ENCODE results near the gene ATP10B.
"Not testable (repeated sequence)": the region's sequence is repeated elsewhere in the genome, so short reads cannot be mapped to it uniquely, and the experiment has no call there.

Gene ATP10B

GRCh38 chr5:160812996-160813395 is 39.0 kb downstream of the ATP10B start:
- not testable (repeated sequence) for DNase-seq

- DNase-seq, result no peak
Observed at GRCh38 chr5:160805376-160805775, 46.6 kb downstream of the ATP10B start.

GRCh38 chr5:160802592-160802991 is 49.4 kb downstream of the ATP10B start:
- DNase-seq, result no peak

GRCh38 chr5:160800375-160801275 is 51.4 kb downstream of the ATP10B start:
- DNase-seq, result no peak

GRCh38 chr5:160799184-160799583 is 52.8 kb downstream of the ATP10B start:
- DNase-seq, result no peak

GRCh38 chr5:160797020-160797419 is 55.0 kb downstream of the ATP10B start:
- no peak for DNase-seq

GRCh38 chr5:160793530-160793899 is 58.5 kb downstream of the ATP10B start:
- DNase-seq, result no peak

GRCh38 chr5:160792732-160793529 is 59.1 kb downstream of the ATP10B start:
- DNase-seq, result no peak

- no peak for DNase-seq
Observed at GRCh38 chr5:160792281-160792680, 59.7 kb downstream of the ATP10B start.

- DNase-seq, result no peak
Observed at GRCh38 chr5:160789219-160789859, 62.7 kb downstream of the ATP10B start.

GRCh38 chr5:160788102-160788660 is 63.8 kb downstream of the ATP10B start:
- no peak for DNase-seq

- DNase-seq, result no peak
Observed at GRCh38 chr5:160787240-160787639, 64.8 kb downstream of the ATP10B start.

- DNase-seq, result no peak
Observed at GRCh38 chr5:160774666-160775315, 77.2 kb downstream of the ATP10B start.

- no peak for DNase-seq
Observed at GRCh38 chr5:160773646-160774410, 78.2 kb downstream of the ATP10B start.

- no peak for DNase-seq
Observed at GRCh38 chr5:160772854-160773253, 79.2 kb downstream of the ATP10B start.

- DNase-seq, result no peak
Observed at GRCh38 chr5:160770718-160771117, 81.3 kb downstream of the ATP10B start.

GRCh38 chr5:160769301-160769700 is 82.7 kb downstream of the ATP10B start:
- no peak for DNase-seq

- DNase-seq, result no peak
Observed at GRCh38 chr5:160767062-160767461, 84.9 kb downstream of the ATP10B start.

GRCh38 chr5:160760008-160760407 is 92.0 kb downstream of the ATP10B start:
- DNase-seq, result no peak

GRCh38 chr5:160757194-160757593 is 94.8 kb downstream of the ATP10B start:
- no peak for DNase-seq

GRCh38 chr5:160750938-160751657 is 100.9 kb downstream of the ATP10B start:
- no peak for DNase-seq

All from T-helper 9 cell (primary cell).